ENCODE data around the gene EED. TPM values are rescaled to one million over a fixed set of nuclear protein-coding genes. Genes with fewer than 3 reads are reported as not detected.

Gene EED
- total RNA-seq, 4 donors from 2014 or later, result 25.5 to 46.0 (median 33.0) TPM

DNA sequence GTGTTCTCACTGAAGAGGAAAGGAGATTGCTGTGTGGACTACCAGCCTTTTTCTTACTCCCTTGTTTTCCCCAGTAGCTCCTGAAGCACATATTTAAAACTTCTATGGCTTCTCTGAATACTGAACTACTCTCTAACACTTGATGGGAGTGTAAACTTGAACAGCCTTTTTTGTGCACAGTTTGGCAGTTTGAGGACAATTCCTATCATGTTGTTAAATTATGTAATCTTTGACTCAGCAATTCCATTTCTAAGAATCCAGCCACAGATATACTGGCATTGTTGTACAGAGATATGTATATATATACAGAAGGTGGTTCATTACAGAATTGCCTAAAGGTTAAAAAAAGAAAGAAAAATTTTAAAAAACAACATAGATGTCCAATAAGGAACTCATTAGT is 47.1 kb upstream of the EED start:
- Histone ChIP-seq H3K36me3 (no peaks in the 10 kb centered on the region), H3K4me1 (peaks cover 8 to 12% of the 10 kb centered on the region in 2 donors), H3K9me3 (no peaks in the 10 kb centered on the region), H3K4me3 (replicated peaks in 1 of 3) (no peak overlapping the region), H3K27ac (no peak overlapping the region), H3K27me3 (no peaks in the 10 kb centered on the region)
- intact Hi-C loops (cut with DNase I), result no loop called here
- no peak for TF ChIP-seq POLR2A (IDR thresholded peaks at IDR 0.05)
- TF ChIP-seq, protein P1, sequence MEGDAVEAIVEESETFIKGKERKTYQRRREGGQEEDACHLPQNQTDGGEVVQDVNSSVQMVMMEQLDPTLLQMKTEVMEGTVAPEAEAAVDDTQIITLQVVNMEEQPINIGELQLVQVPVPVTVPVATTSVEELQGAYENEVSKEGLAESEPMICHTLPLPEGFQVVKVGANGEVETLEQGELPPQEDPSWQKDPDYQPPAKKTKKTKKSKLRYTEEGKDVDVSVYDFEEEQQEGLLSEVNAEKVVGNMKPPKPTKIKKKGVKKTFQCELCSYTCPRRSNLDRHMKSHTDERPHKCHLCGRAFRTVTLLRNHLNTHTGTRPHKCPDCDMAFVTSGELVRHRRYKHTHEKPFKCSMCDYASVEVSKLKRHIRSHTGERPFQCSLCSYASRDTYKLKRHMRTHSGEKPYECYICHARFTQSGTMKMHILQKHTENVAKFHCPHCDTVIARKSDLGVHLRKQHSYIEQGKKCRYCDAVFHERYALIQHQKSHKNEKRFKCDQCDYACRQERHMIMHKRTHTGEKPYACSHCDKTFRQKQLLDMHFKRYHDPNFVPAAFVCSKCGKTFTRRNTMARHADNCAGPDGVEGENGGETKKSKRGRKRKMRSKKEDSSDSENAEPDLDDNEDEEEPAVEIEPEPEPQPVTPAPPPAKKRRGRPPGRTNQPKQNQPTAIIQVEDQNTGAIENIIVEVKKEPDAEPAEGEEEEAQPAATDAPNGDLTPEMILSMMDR (IDR thresholded peaks at IDR 0.05), result no peak
- no peak for DNase-seq

DNA sequence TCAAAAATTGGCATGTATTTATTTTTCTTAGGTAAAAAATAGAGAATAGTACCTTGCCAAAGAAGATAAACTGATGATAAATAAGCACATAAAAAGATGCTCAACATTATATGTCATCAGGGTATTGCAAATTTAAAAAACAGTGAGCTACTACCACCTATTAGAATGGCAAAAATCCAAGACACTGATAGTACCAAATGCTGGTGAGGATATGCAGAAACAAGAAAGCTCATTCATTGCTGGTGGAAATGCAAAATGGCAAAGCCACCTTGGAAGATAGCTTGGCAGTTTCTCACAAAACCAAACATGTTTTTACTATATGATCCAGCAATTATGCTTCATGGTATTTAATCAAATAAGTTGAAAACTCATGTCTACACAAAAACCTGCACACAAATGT is 46.4 kb upstream of the EED start:
- Histone ChIP-seq H3K36me3 (no peaks in the 10 kb centered on the region), H3K9me3 (no peaks in the 10 kb centered on the region), H3K27me3 (no peaks in the 10 kb centered on the region), H3K4me3 (replicated peaks in 1 of 3) (no peak overlapping the region), H3K27ac (no peak overlapping the region), H3K4me1 (peaks cover 3 to 7% of the 10 kb centered on the region in 2 donors)
- DNase-seq, result no peak
- TF ChIP-seq POLR2A (IDR thresholded peaks at IDR 0.05), result no peak
- TF ChIP-seq, protein P1 (IDR thresholded peaks at IDR 0.05), result no peak
- intact Hi-C loops (cut with DNase I), result no loop called here

DNA sequence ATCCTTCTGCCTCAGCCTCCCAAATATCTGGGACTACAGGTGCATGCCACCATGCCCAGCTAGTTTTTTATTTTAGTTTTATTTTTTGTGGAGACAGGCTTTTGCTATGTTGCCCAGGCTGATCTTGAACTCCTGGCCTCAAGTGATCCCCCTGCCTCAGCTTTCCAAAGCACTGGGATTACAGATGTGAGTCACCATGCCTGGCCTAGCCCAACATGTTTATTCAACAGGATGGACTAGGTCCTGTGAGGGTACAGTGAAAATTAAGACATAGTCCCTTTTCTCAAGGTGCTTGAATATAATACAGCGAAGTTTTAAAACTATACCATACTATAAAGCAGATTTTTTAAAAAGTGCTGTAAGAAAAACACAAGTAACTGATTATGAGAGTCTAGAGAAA is 45.2 kb upstream of the EED start:
- Histone ChIP-seq H3K27me3 (no peaks in the 10 kb centered on the region), H3K9me3 (no peaks in the 10 kb centered on the region), H3K4me1 (peaks cover 0 to 7% of the 10 kb centered on the region in 2 donors), H3K4me3 (replicated peaks in 1 of 3) (no peak overlapping the region), H3K27ac (no peak overlapping the region), H3K36me3 (no peaks in the 10 kb centered on the region)
- intact Hi-C loops (cut with DNase I), result no loop called here
- TF ChIP-seq, protein P1 (IDR thresholded peaks at IDR 0.05), result no peak
- no peak for TF ChIP-seq POLR2A (IDR thresholded peaks at IDR 0.05)
- no peak for DNase-seq
- WGBS, 2 donors, result 95 to 100% methylated on average over 1 of the region's 1 CpG

DNA sequence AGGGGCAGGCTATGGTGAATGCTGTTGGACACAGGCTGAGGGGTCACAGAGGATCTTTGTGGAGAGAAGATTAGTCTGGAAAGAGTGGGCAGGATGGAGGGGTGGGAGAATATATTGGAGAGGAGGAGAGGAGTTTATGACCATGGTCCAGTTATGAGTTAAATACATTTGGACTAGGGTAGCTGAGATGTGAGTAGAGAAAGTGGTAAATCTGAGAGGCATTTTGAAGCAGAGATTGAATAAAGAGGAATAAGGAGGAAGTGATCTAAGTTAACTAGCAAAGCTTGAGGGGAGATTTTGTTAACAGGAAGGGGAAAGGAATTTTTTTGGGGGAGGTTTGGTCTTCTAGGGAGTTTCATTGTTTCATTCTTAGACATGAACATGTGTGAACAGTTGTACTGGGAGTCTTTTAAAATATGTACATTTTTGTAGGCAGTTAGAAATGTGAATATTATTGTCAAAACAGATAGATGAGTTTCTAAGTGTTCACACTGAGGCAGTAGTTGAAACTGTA is 43.1 kb upstream of the EED start:
- H3K36me3 ChIP-seq, result no peaks in the 10 kb centered on the region
- no peak overlapping the region for H3K27ac ChIP-seq
- peaks cover 0 to 7% of the 10 kb centered on the region in 2 donors for H3K4me1 ChIP-seq
- TF ChIP-seq, protein P1 (IDR thresholded peaks at IDR 0.05), result no peak
- no peak for TF ChIP-seq POLR2A (IDR thresholded peaks at IDR 0.05)
- intact Hi-C loops (cut with DNase I), result no loop called here
- no peaks in the 10 kb centered on the region for H3K9me3 ChIP-seq
- no peak overlapping the region for H3K4me3 ChIP-seq (replicated peaks in 1 of 3)
- H3K27me3 ChIP-seq, result no peaks in the 10 kb centered on the region
- no peak for DNase-seq

DNA sequence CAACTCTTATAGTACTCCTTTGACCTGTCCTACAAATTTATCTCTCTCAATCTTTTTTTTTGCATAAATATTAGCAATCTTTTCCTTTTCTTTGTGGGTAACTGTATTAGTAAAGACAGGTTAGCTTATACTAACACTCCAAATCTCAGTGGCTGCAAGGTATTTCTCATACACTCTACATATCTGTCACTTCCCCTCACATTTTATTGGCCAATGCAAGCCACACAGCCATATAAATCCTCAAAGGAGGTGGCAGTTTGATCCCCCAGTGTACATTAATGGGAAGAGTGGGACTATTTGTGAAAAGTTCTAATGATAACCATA is 42.6 kb upstream of the EED start:
- Histone ChIP-seq H3K9me3 (no peaks in the 10 kb centered on the region), H3K36me3 (no peaks in the 10 kb centered on the region), H3K4me1 (peaks cover 0 to 7% of the 10 kb centered on the region in 2 donors), H3K4me3 (replicated peaks in 1 of 3) (no peak overlapping the region), H3K27ac (no peak overlapping the region), H3K27me3 (no peaks in the 10 kb centered on the region)
- no peak for TF ChIP-seq POLR2A (IDR thresholded peaks at IDR 0.05)
- TF ChIP-seq, protein P1 (IDR thresholded peaks at IDR 0.05), result no peak
- no peak for DNase-seq
- intact Hi-C loops (cut with DNase I), result no loop called here

Data from thyroid gland (tissue), 4 donors.